Hematopoietic multipotent progenitor cell treated with erythropoietin and hydrocortisone succinate and interleukin-3 and kit ligand, for 15 days (in vitro differentiated cells): Measurements from ENCODE around the gene DPM1.
"Not testable (repeated sequence)": the region's sequence is repeated elsewhere in the genome, so short reads cannot be mapped to it uniquely, and the experiment has no call there.

Source experiments
- DNase-seq: peaks from one replicate; pipeline ENCODE4 v3.0.0-alpha.2; 2015; ENCODE audit warnings: low spot score

Gene DPM1

DNA sequence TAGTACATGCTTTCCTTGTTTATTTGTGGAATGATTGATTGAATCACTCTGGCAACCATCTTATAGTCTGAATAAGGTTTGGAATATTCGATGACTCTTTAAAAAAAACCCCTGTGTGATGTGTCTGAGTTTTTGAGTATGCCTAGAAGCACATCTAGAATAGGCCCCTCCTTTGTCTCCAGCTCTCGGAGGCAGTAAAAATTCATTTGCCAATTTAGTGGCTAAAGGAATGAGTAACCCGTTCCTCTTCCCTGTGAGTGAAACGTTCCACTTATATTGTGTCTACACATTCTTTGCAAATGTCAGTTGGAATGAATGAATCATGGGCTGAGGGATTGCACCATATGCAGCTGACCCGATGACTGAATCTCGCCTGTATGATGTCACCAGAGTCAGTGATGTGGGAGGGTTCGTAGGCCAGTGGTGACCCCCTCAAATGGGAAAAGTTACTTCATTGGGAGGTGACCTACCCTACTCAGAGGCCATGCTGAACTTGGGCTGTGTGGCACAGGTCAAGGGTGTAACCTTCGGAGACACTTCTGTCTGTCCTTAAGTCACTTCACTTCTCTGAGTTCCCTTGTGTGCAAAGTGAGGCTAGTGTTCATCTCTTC, 21.8 kb upstream of the DPM1 start:
- no peak for DNase-seq

DNA sequence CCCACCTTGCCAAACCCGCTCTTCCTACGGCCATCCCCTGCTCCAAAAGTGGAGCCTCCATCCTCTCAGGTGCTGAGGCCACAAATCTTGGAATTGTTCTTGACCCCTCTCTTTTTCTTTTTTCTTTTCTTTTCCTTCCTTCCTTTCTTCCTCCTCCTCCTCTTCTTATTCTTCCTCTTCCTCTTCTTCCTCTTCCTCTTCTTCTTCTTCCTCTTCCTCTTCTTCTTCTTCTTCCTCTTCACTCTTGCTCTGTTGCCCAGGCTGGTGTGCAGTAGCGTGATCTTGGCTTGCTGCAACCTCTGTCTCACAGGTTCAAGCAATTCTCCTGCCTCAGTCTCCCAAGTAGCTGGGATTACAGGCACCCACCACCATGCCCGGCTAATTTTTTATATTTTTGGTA, 20.2 kb upstream of the DPM1 start:
- DNase-seq, result not testable (repeated sequence)

DNA sequence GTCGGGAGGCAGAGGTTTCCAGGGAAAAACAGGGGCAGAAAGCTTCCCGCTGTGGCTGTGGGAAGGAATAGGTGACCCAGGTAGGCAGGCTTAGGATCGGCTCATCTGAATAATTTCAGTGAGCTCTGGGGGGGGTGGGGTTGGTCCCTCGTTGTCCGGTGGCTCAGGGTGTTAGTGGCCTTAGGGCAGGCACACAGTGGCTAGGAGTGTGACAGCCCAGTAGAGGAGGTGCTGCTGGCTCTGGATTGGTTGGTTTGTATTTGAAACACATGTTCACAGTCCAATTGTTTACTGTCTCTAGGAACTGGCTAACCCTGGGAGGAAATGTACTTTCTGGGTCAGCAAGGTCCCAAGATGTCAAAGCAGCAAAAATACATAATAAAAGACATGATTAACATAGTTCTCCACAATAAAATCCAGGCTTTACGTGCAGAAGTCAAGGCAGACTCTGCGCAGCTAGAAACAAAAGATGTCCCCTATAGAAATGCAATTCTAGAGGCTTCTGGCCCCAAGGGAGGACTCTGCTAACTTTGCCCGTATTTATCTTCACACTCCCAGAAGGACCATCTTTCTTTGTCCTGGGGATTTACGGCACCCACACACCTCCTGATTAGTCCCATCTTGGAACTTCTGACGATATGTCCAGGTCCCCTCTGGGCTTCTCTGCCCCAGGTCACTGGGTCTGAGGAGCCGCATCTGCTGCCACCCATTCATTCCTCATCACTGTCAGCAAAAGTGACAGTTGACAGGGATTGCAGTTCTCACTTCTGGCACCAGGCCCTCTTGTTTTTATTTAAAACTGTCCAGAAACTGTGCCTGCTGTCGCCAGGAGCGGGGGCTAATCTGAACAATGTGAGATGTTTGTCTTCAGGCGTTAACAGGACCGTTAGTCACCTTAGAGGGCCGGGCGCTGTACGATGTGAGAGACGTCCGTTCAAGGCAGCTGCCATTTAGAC, 19.0 kb upstream of the DPM1 start:
- no peak for DNase-seq

DNA sequence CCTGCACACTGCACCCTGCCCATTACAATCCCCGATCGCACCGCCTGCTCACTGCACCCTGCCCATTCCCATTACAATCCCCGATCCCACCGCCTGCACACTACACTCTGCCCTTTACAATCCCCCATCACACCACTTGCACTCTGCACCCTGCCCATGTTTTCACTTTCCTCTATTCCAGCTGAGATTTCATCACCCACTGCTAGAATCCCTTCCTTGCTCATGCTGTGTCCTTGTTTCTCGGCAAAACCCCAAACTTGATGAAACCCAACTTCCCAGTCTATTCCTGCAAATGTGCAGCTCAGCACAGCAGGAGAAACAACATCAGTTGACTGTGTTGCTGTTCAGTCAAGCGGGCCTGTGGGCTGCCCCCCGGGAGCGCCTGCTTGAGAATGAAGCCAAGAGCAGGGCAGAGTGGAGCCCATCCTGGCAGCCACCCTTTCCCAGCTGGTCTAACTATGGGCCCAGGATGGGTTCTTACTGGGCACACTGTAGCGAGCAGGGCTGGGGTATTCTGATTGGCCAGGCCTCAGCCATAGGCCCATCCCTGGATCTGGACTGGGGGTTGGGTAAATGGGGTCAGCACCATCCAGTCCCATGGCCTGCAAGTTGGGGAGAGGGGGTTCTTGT, 17.5 kb upstream of the DPM1 start:
- DNase-seq, result no peak

DNA sequence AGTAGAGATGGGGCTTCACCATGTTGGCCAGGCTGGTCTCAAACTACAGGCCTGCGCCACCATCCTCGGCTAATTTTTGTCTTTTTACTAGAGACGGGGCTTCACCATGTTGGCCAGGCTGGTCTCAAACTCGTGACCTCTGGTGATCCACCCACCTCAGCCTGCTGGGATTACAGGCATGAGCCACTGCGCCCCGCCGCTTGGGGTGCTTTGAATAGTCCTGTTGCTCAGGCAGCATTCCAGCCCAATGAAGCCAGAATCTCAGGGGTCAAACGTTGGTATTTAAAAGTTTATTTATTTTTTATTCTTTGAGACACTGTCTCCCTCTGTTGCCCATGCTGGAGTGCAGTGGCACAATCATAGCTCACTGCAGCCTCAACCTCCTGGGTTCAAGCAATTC, 11.6 kb upstream of the DPM1 start:
- DNase-seq, result no peak

DNA sequence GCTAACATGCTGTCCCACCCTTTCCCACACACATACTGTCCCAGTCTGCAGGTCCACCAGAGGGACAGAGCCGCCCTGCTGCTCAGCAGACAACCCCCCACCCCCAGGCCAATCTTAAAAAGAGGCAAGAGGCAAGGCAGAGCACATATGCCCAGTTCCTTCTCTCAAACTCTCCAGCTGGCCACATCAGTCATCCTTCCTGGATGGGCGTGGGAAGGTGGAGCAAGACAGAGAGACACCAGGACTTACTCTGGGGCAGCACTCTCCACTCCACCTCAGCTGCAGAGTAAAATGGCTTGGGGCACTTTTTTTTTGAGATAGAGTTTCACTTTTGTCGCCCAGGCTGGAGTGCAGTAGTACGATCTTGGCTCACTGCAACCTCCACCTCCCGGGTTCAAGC, 11.1 kb upstream of the DPM1 start:
- DNase-seq, result no peak

- no peak for DNase-seq
Measured at GRCh38 chr20:50968289-50968688, 10.0 kb upstream of the DPM1 start.

GRCh38 chr20:50967586-50967985, 9.3 kb upstream of the DPM1 start:
- DNase-seq, result no peak

- DNase-seq, result no peak
Measured at GRCh38 chr20:50959543-50960126, 1.3 kb upstream of the DPM1 start.

- DNase-seq, result peak; percentile 95
Measured at GRCh38 chr20:50958615-50959542, 547 bp upstream of the DPM1 start, which contains the start of gene MOCS3. TSS of gene MOCS3 (plus strand) at chr20:50958818. CDS start at chr20:50958843, 25 bp downstream.

- no peak for DNase-seq
Measured at GRCh38 chr20:50957276-50957675, 1.1 kb downstream of the DPM1 start.

GRCh38 chr20:50953821-50954220, 4.5 kb downstream of the DPM1 start:
- DNase-seq, result no peak

GRCh38 chr20:50953196-50953595, 5.1 kb downstream of the DPM1 start:
- no peak for DNase-seq

DNA sequence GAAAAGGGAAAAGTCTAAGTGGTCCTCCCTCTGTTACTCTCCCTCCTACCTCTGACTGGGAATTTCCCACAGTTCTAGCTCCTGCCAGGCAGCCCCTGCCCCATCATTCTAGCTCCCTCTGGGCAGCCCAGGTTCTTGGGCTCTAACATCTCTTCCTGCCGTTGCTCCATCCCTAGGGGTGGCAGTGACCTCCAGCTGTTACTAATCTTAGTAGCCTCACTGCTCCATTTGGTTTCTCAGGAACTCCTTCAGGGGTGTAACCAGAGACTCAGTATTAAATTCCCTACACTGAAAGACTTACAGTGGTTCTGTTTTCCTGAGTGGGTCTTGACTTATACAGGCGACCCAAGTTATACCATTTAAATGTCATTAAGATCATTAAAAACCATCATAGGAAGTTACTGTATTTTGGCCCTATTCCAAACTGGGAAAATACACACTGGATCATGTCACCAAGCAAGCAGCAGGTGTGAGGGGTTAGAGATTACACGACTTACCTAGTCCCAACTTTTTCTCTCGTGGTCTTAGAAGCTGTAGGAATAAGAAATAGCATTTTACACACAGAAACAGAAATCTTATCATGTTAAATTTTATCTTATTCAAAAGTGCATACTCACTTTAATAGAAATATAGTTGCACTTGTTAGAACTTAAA, 10.1 kb downstream of the DPM1 start:
- no peak for DNase-seq

DNA sequence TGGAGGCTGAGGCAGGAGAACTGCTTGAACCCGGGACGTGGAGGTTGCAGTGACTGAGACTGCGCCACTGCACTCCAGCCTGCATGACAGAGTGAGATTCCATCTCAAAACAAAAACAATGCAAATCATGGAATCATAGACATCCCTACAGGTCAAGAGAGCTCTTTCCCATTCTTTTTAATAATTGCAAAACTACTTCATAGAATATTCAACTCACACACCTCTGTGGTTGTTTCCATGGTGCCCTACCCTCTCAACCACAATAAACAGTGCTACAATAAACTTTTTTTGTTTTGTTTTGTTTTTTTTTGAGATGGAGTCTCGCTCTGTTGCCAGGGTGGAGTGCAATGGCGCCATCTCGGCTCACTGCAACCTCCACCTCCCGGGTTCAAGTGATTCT, 15.3 kb downstream of the DPM1 start:
- DNase-seq, result no peak

DNA sequence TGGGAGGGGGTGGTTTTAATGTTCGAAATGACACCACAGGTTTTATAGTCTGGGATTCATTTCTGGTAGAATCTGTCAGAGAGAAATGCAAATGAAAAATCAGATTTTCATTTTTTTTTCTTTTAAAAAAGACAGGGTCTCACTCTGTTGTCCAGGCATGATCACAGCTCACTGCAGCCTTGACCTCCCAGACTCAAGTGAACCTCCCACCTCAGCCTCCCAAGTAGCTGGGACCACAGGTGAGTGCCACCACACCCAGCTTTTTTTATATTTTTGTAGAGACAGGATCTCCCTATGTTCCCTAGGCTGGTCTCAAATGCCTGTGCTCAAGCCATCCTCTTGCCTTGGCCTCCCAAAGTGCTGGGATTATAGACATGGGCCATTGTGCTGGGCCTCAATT, 24.7 kb downstream of the DPM1 start:
- no peak for DNase-seq

DNA sequence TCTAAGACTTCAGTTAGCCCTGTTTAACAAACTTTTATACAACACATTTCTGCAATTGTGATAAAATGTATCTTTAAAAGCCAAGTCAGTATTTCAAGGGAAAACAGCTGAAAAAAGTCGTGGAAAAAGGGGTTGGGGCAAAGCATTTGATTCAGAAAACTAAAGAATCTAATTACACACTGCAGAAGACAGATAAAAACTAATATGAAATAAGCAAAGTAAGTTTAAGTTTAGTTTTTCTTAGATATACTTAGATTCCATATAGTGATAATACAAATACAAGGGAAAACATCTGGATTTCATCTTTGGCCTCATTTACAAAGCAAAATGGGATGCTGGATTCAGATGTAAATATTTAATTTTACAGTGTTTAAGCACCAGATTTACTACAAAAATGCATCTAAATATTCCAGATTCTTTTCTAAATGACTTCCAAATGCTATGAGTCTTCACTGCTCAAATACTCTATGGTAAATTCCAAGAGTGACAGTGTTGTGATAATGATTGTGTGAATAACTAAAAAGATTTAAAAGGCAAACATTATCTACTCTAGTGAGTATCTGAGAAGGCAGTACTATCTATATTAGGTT, 25.5 kb downstream of the DPM1 start:
- no peak for DNase-seq

DNA sequence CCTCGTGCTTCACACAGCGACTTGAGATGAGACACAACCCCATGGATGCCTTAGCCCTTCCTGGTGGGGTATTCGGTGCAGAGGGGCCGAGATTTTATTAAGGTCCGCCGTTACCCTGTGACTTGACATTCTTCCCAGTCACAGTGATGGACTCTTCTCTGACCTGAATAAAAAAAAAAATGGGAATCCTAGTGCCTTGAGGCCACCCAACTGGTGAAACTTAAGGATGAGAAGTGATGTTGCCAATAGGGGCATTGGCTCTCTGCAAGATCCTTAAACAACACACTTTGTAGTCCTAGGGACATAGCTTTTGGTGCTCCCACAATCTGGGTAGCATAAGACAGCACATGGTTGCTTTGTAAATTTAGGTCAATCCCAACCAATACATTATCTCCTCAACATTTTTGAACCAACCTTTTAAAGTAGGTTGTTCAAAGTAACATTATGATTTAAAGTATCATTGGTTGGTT, 26.3 kb downstream of the DPM1 start:
- no peak for DNase-seq

- peak; percentile 95 for DNase-seq
Measured at GRCh38 chr20:50931306-50932015, 26.9 kb downstream of the DPM1 start, which contains the start of gene ADNP. TSS of gene ADNP (minus strand) at chr20:50931437. CDS start at chr20:50903996, 27,441 bp downstream.

DNA sequence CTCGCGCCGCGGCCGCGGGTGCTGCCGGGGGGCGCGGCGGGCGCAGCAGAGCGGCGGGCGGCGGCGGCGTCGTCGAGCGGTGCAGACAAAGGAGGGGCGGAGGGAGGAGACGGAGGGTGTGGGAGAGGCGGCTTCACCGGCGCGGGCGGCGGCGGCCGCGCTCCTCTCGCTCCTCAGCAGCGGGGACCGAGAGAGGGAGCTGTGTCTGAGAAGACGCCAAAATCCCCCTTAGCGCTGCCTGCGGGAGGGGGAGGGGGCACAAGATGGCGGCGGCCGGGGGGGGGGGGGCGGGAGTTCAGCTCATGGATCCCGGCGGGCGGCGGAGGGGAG, 27.4 kb downstream of the DPM1 start:
- DNase-seq, result no peak
